K562 (cell line): ENCODE data around the gene TMEM131L. TPM values are rescaled to one million over a fixed set of nuclear protein-coding genes. Genes with fewer than 3 reads are reported as not detected.

ENCODE experiments used
- ATAC-seq: fragments of 200-7000 bp; cut with Tn5 transposase; 3 replicates; pipeline ENCODE4 v1.9.1; 2020; ENCODE audit warnings: moderate library complexity
- BruUV-seq: library from RNA; stranded (reverse); fragments of 400-500 nt; replicated peaks from 2 replicates; lab custom pipeline; 2021; lab: Mats Ljungman, UMichigan
- CTCF ChIA-PET: fragments of 300-600 bp; formaldehyde crosslinking; extraction: SDS; loops from one replicate; lab custom pipeline; 2021; ENCODE audit warnings: low intra/inter-chr PET ratio; lab: Yijun Ruan, JAX
- POLR2A ChIA-PET: fragments of 300-600, 350-650 bp; sonication (Branson Sonifier 250); formaldehyde crosslinking; extraction: SDS; loops from one replicate; lab custom pipeline; 2021; ENCODE audit warnings: antibody characterized with exemption, inconsistent platforms; lab: Yijun Ruan, JAX
- DNase-seq, 4 experiments: peaks; one replicate each; pipeline versions ENCODE4 v3.0.0 to v3.0.0-alpha.2; 2011 to 2018; ENCODE audit warnings: low spot score in 3 of 4, mixed read lengths in 3 of 4; ENCODE audit errors: extremely low read depth in 1 of 4
- FAIRE-seq: peaks from 2 replicates; lab custom pipeline; 2011; peaks lifted over from hg19 to GRCh38; lab: Jason Lieb, UNC
- H2AFZ ChIP-seq: 2 replicates; pipeline ENCODE4 v1.6.0; 2011; ENCODE audit warnings: low read depth, low read length, control low read depth, inconsistent platforms
- H3K27ac ChIP-seq: fragments of 200-600 bp; 3 replicates; pipeline ENCODE4 v1.8.0; 2011; ENCODE audit warnings: low read depth, mild to moderate bottlenecking, control low read depth, inconsistent platforms, low read length, moderate library complexity, mixed read lengths; ENCODE audit errors: extremely low read depth
- H3K27me3 ChIP-seq, 2 experiments: fragments of 300-600 bp in 1 of 2; 2 replicates in 1 of 2; 3 replicates in 1 of 2; pipeline versions ENCODE4 v1.6.0 to v1.8.0; 2011; ENCODE audit warnings: inconsistent platforms in 2 of 2, low read length in 2 of 2, mild to moderate bottlenecking in 1 of 2, mixed read lengths in 1 of 2, moderate library complexity in 1 of 2; ENCODE audit not compliant: control insufficient read depth in 2 of 2, insufficient read depth in 2 of 2
- H3K36me3 ChIP-seq: fragments of 300-600 bp; 3 replicates; pipeline ENCODE4 v1.8.0; 2011; ENCODE audit warnings: mild to moderate bottlenecking, low read length, inconsistent platforms; ENCODE audit not compliant: control insufficient read depth, insufficient read depth
- H3K4me1 ChIP-seq, 2 experiments: fragments of 200-600 bp in 1 of 2; replicated peaks in 1 of 2; 2 replicates in 1 of 2; 3 replicates in 1 of 2; pipeline versions ENCODE4 v1.5.1 to v1.8.0; 2011; ENCODE audit warnings: inconsistent platforms in 2 of 2, low read length in 2 of 2, mild to moderate bottlenecking in 1 of 2, mixed read lengths in 1 of 2, moderate library complexity in 1 of 2; ENCODE audit not compliant: control insufficient read depth in 2 of 2, insufficient read depth in 2 of 2
- H3K4me2 ChIP-seq: 2 replicates; pipeline ENCODE4 v1.6.1; 2011; ENCODE audit warnings: low read length, control low read depth, inconsistent platforms, mixed read lengths; ENCODE audit not compliant: insufficient read depth
- H3K4me3 ChIP-seq: fragments of 200-600 bp; sonication (generic), shearing (Covaris generic); 2 replicates; pipeline ENCODE4 v1.5.1; 2016; ENCODE audit warnings: control low read depth, inconsistent platforms
- H3K79me2 ChIP-seq: fragments of 200-600 bp; 3 replicates; pipeline ENCODE4 v1.8.0; 2011; ENCODE audit warnings: low read length, inconsistent platforms; ENCODE audit not compliant: control insufficient read depth, insufficient read depth
- H3K9ac ChIP-seq, 2 experiments: 2 replicates each; pipeline versions ENCODE4 v1.6.0 to v1.6.1; 2011; ENCODE audit warnings: low read depth in 2 of 2, low read length in 2 of 2, control low read depth in 1 of 2, inconsistent platforms in 1 of 2, mild to moderate bottlenecking in 1 of 2, mixed read lengths in 1 of 2; ENCODE audit not compliant: insufficient read depth in 1 of 2
- H3K9me1 ChIP-seq: one replicate; pipeline ENCODE4 v1.6.0; 2011; ENCODE audit warnings: inconsistent platforms, mild to moderate bottlenecking, low read length, moderate library complexity; ENCODE audit not compliant: control insufficient read depth, insufficient read depth
- H3K9me3 ChIP-seq: replicated peaks from 2 replicates; pipeline ENCODE4 v1.5.1; 2011; ENCODE audit warnings: low read depth, low read length, inconsistent platforms; ENCODE audit not compliant: control insufficient read depth, insufficient read depth
- H4K20me1 ChIP-seq: replicated peaks from 2 replicates; pipeline ENCODE4 v1.6.1; 2011; ENCODE audit warnings: low read length, inconsistent platforms, mixed read lengths; ENCODE audit not compliant: control insufficient read depth, insufficient read depth
- CBFA2T2 ChIP-seq: fragments of 450-650 bp; conservative IDR thresholded peaks from 2 replicates; pipeline ENCODE4 v1.6.1; 2017; ENCODE audit warnings: mild to moderate bottlenecking
- EGR1 ChIP-seq: fragments of 450-650 bp; conservative IDR thresholded peaks from 2 replicates; pipeline ENCODE4 v1.6.1; 2017; ENCODE audit warnings: mild to moderate bottlenecking
- ETS1 ChIP-seq: conservative IDR thresholded peaks from 2 replicates; pipeline ENCODE4 v1.6.1; 2011; ENCODE audit warnings: low read depth, mild to moderate bottlenecking, low read length; ENCODE audit not compliant: control insufficient read depth
- HDAC1 ChIP-seq, 2 experiments: fragments of 450-650 bp; IDR thresholded peaks; 2 replicates each; pipeline ENCODE4 v1.6.1; 2016 to 2017; ENCODE audit warnings: inconsistent platforms in 1 of 2, mild to moderate bottlenecking in 1 of 2, moderate library complexity in 1 of 2
- HDAC8 ChIP-seq: fragments of 450-650 bp; IDR thresholded peaks from 2 replicates; pipeline ENCODE4 v1.6.1; 2016; ENCODE audit warnings: mild to moderate bottlenecking, missing genetic modification characterization, moderate library complexity, missing compliant biosample characterization
- KDM5B ChIP-seq: fragments of 200-600 bp; sonication (generic); IDR thresholded peaks from 2 replicates; pipeline ENCODE4 v1.6.1; 2012; ENCODE audit warnings: low read depth, mild to moderate bottlenecking, moderate library complexity, low read length, control low read depth, inconsistent platforms; ENCODE audit not compliant: insufficient replicate concordance
- RAD51 ChIP-seq: fragments of 450-650 bp; IDR thresholded peaks from 2 replicates; pipeline ENCODE4 v1.7.1; 2016; ENCODE audit warnings: low read depth, mild to moderate bottlenecking, borderline replicate concordance
- RBFOX2 ChIP-seq: fragments of 200-400 bp; formaldehyde crosslinking; IDR thresholded peaks from 2 replicates; pipeline ENCODE4 v1.6.1; 2017; ENCODE audit warnings: low read depth, mild to moderate bottlenecking, low read length, moderate library complexity
- RFX1 ChIP-seq: fragments of 450-650 bp; IDR thresholded peaks from 2 replicates; pipeline ENCODE4 v1.6.1; 2016; ENCODE audit warnings: mild to moderate bottlenecking, moderate library complexity
- SMARCB1 ChIP-seq: IDR thresholded peaks from 2 replicates; pipeline ENCODE4 v1.6.1; 2011; ENCODE audit warnings: improper control_type of control experiment, low read depth; ENCODE audit not compliant: insufficient read length
- ZEB2 ChIP-seq: fragments of 450-650 bp; IDR thresholded peaks from 2 replicates; pipeline ENCODE4 v1.6.1; 2016
- ZNF644 ChIP-seq: fragments of 200-800 bp; sonication (Bioruptor generic); IDR thresholded peaks from 2 replicates; pipeline ENCODE4 v1.6.1; 2016; ENCODE audit warnings: low read depth, missing genetic modification characterization, missing compliant biosample characterization
- WGBS: fragments of 100-300 bp; shearing (Covaris generic); methylation state at CpG from one replicate; pipeline ENCODE4 v1.1.6; 2016; ENCODE audit warnings: low coverage, mixed read lengths; ENCODE audit not compliant: insufficient coverage; ENCODE audit errors: missing lambda C conversion rate; 5-methylcytosine and 5-hydroxymethylcytosine counted together
- in situ Hi-C: fragments of 300-500 bp; cut with MboI; formaldehyde crosslinking; loops from 4 replicates; pipeline ENCODE4 v1.15.0; 2018; ENCODE audit warnings: inconsistent platforms, mixed read lengths
- intact Hi-C: fragments of 100-400 bp; cut with micrococcal nuclease; formaldehyde crosslinking; loops from 2 replicates; pipeline ENCODE4 v1.14.2; 2022
- polyA plus RNA-seq, 8 experiments: library from polyadenylated mRNA; depleted of rRNA in 4 of 8; stranded (reverse) in 5 of 8; unstranded in 3 of 8; fragments of >200 nt; fragmentation: Nextera tagmentation in 2 of 8; fragmentation: Illumina TruSeq in 1 of 8; extraction: Ambion mirVana in 2 of 8; extraction: Trizol in 1 of 8; gene quantifications; 2 replicates each; pipeline versions ENCODE4 v1.2.1 to v1.2.3, GENCODE V29; 2011 to 2014; ENCODE audit warnings: inconsistent platforms in 1 of 8, missing spikeins in 1 of 8
- total RNA-seq, 7 experiments: library from RNA; depleted of rRNA in 6 of 7; stranded (reverse); fragments of >200 nt in 6 of 7; fragmentation: Illumina TruSeq in 2 of 7; extraction: Trizol in 2 of 7; gene quantifications; 2 replicates each; pipeline versions ENCODE4 v1.2.1 to v1.2.3, GENCODE V29; 2011 to 2021; ENCODE audit warnings: low replicate concordance in 1 of 7
- TF ChIP-seq, protein P1 (sequence below), 2 experiments: IDR thresholded peaks; 2 replicates each; pipeline ENCODE4 v1.6.1; 2011; ENCODE audit warnings: borderline replicate concordance in 1 of 2, control low read depth in 1 of 2, low read depth in 1 of 2, low read length in 1 of 2, mild to moderate bottlenecking in 1 of 2, mixed read lengths in 1 of 2, moderate library complexity in 1 of 2; ENCODE audit not compliant: insufficient read depth in 1 of 2, insufficient read length in 1 of 2, poor library complexity in 1 of 2, severe bottlenecking in 1 of 2; ENCODE audit errors: extremely low read depth in 1 of 2
- TF ChIP-seq, protein P2 (sequence below): fragments of 250-450 bp; sonication (Bioruptor Pico); IDR thresholded peaks from 2 replicates; pipeline ENCODE4 v1.8.0; 2022; ENCODE audit warnings: inconsistent platforms
- TF ChIP-seq, protein P3 (sequence below): sonication (generic); formaldehyde crosslinking; IDR thresholded peaks from 2 replicates; pipeline ENCODE4 v1.9.0; 2022; ENCODE audit warnings: mild to moderate bottlenecking, missing genetic modification reagents

TMEM131L gene
- total and polyA plus RNA-seq, 9 of the 15 experiments (the other 6 are each of a cell fraction or from before 2014, with no cell fraction given): 1.2 to 20.8 (median 12.9) TPM

DNA sequence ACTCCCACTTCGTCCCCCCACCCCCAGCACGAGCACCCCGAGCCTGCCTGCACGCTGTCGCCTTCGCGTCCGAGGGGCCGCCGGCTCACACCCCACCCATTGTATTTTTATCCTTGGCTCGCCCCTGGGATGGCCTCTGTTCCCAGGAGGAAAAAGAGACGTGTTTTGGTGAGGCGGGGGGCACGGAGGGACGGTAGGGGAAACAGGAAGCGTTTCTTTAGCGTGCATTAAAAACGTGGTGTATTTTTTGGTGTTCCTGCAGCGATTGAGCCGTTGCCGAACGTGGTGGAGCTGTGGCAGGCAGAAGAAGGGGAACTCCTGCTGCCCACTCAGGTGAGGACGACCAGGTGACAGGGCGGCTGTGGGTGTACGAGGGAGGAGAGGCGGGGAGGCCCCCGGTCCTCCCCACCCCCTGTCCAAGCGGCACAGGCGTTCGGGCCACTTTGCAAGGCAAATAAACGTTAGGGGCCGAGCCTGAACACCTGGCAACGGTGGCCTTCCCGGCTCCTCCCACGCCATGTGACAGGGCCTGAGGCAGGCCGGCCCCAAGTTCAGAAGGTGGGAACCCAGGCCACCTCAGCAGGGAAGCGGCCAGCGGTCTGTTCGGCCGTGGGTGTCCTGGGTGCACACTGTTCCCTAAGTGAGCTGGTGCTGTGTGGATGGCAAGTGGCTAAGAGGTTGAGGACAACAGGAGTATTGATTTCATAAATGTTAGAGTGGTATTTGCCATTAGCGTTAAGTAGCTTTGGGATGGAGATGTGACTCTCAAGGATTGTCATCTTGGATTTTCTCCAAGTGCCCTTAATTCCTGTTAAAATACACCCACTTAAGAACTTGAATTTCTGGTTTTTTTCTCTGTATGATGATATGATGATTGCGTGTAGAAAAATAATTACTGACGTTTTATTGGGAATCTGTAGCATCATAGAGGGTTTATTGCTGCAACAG, 1.1 kb downstream of the TMEM131L start:
- H3K36me3 ChIP-seq: peaks cover 22% of the 10 kb centered on the region; the same call in 2 of the 3 replicates
- H3K9ac ChIP-seq: peak overlapping the region; percentile 82 to 96
- FAIRE-seq (no peak), DNase-seq (peak; percentile 66 to 85 (median 68)), ATAC-seq (peak; percentile 63)
- H3K9me1 ChIP-seq: peaks cover 3% of the 10 kb centered on the region
- POLR2A ChIA-PET: interaction anchor here (0.7 to 2.3 kb wide), 9 partner anchors 8 to 109 kb away, joined by 3 to 11 read pairs (median 4); no protein-coding TSS in a partner anchor
- CTCF ChIA-PET: no interaction called here
- H3K4me2 ChIP-seq: peak overlapping the region; percentile 89
- H3K27ac ChIP-seq: peak overlapping the region; percentile 86
- H3K4me1 ChIP-seq: peaks cover 29 to 40% of the 10 kb centered on the region in 2 experiments
- BruUV-seq: no TSS peak
- in situ Hi-C loops: no loop called here
- peak overlapping the region; percentile 83 for H3K4me3 ChIP-seq
- intact Hi-C loops: loop anchor here (1.0 to 10.0 kb wide), 4 partner anchors 34 to 122 kb away; partner anchors contain the start of gene MND1
- 2% methylated on average over 35 of the region's 43 CpGs for WGBS
- peak overlapping the region; percentile 88 for H2AFZ ChIP-seq
- no peaks in the 10 kb centered on the region for H3K9me3 ChIP-seq
- H3K27me3 ChIP-seq: no peaks in the 10 kb centered on the region
- no peaks in the 10 kb centered on the region for H4K20me1 ChIP-seq
- H3K79me2 ChIP-seq: peaks cover 57% of the 10 kb centered on the region
- peak; percentile 73 for TF ChIP-seq RAD51
- TF ChIP-seq, protein P1, sequence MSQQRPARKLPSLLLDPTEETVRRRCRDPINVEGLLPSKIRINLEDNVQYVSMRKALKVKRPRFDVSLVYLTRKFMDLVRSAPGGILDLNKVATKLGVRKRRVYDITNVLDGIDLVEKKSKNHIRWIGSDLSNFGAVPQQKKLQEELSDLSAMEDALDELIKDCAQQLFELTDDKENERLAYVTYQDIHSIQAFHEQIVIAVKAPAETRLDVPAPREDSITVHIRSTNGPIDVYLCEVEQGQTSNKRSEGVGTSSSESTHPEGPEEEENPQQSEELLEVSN (IDR thresholded peaks at IDR 0.05; ENCODE audit: borderline replicate concordance in 1 of 2, extremely low read depth in 1 of 2, insufficient read depth in 1 of 2, insufficient read length in 1 of 2, low read depth in 1 of 2, low read length in 1 of 2, poor library complexity in 1 of 2, severe bottlenecking in 1 of 2): peak in 1 of 2 experiments; percentile 25
- no peak for TF ChIP-seq SMARCB1
- TF ChIP-seq, protein P2, sequence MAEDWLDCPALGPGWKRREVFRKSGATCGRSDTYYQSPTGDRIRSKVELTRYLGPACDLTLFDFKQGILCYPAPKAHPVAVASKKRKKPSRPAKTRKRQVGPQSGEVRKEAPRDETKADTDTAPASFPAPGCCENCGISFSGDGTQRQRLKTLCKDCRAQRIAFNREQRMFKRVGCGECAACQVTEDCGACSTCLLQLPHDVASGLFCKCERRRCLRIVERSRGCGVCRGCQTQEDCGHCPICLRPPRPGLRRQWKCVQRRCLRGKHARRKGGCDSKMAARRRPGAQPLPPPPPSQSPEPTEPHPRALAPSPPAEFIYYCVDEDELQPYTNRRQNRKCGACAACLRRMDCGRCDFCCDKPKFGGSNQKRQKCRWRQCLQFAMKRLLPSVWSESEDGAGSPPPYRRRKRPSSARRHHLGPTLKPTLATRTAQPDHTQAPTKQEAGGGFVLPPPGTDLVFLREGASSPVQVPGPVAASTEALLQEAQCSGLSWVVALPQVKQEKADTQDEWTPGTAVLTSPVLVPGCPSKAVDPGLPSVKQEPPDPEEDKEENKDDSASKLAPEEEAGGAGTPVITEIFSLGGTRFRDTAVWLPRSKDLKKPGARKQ (CRISPR knock-in tag): no peak
- peak; percentile 22; the same call in 1 of the 2 replicates for TF ChIP-seq RFX1
- TF ChIP-seq ZNF644: no peak
- 0 out of 2 replicates have a peak, but pooled peaks have one; percentile 27 for TF ChIP-seq ETS1
- TF ChIP-seq ZEB2: peak; percentile 46; the same call in 1 of the 2 replicates
- peak; percentile 12 for TF ChIP-seq RBFOX2
- TF ChIP-seq, protein P3, sequence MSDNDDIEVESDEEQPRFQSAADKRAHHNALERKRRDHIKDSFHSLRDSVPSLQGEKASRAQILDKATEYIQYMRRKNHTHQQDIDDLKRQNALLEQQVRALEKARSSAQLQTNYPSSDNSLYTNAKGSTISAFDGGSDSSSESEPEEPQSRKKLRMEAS (CRISPR knock-in tag): peak; percentile 70
- no peak for TF ChIP-seq HDAC8 (tag)
- TF ChIP-seq CBFA2T2: 0 out of 2 replicates have a peak, but pooled peaks have one; percentile 18
- peak; percentile 60 for TF ChIP-seq EGR1
- TF ChIP-seq HDAC1 (IDR thresholded peaks at IDR 0.05): peak in 1 of 2 experiments; percentile 39; a peak in 1 of 4 replicates
- TF ChIP-seq KDM5B: peak; percentile 28
